HepG2 (cell line): Measurements from ENCODE around the gene RAP2A. TPM values are rescaled to one million over a fixed set of nuclear protein-coding genes. Genes with fewer than 3 reads are reported as not detected.

Experiments
- ATAC-seq: fragments of 200-7000 bp; cut with Tn5 transposase; 3 replicates; pipeline ENCODE4 v1.9.1; 2020; ENCODE audit warnings: mild to moderate bottlenecking, moderate library complexity
- BruUV-seq: library from RNA; stranded (reverse); fragments of 400-500 nt; replicated peaks from 2 replicates; lab custom pipeline; 2021; lab: Mats Ljungman, UMichigan
- CTCF ChIA-PET: fragments of 300-600 bp; formaldehyde crosslinking; extraction: SDS; loops from one replicate; lab custom pipeline; 2021; ENCODE audit warnings: low total read pairs, inconsistent platforms, low intra/inter-chr PET ratio; lab: Yijun Ruan, JAX
- POLR2A ChIA-PET: fragments of 350-600 bp; sonication (Branson Sonifier 250); formaldehyde crosslinking; loops from one replicate; lab custom pipeline; 2020; ENCODE audit warnings: antibody characterized with exemption, inconsistent platforms; lab: Yijun Ruan, JAX
- DNase-seq: peaks from one replicate; pipeline ENCODE4 v3.0.0-alpha.2; 2015; ENCODE audit warnings: low spot score
- FAIRE-seq: peaks from 3 replicates; lab custom pipeline; 2011; peaks lifted over from hg19 to GRCh38; lab: Jason Lieb, UNC
- H2AFZ ChIP-seq: one replicate; pipeline ENCODE4 v1.6.1; 2011; ENCODE audit warnings: low read length, inconsistent platforms
- H3K27ac ChIP-seq: fragments of 300-600 bp; 3 replicates; pipeline ENCODE4 v1.8.0; 2011; ENCODE audit warnings: mixed run types, mild to moderate bottlenecking, mixed read lengths, low read length, inconsistent platforms; ENCODE audit not compliant: insufficient read depth; ENCODE audit errors: extremely low read length
- H3K27me3 ChIP-seq, 2 experiments: fragments of 200-600 bp in 1 of 2; 2 replicates in 1 of 2; 3 replicates in 1 of 2; pipeline versions ENCODE4 v1.6.0 to v1.8.0; 2011; ENCODE audit warnings: low read length in 2 of 2, mild to moderate bottlenecking in 2 of 2, moderate library complexity in 2 of 2, inconsistent platforms in 1 of 2; ENCODE audit not compliant: insufficient read depth in 2 of 2, control insufficient read depth in 1 of 2
- H3K36me3 ChIP-seq, 2 experiments: fragments of 200-600 bp in 1 of 2; replicated peaks in 1 of 2; 2 replicates in 1 of 2; 3 replicates in 1 of 2; pipeline versions ENCODE4 v1.5.1 to v1.8.0; 2011; ENCODE audit warnings: low read length in 2 of 2, inconsistent platforms in 1 of 2; ENCODE audit not compliant: insufficient read depth in 2 of 2, control insufficient read depth in 1 of 2
- H3K4me1 ChIP-seq: 2 replicates; pipeline ENCODE4 v1.5.1; 2012; ENCODE audit warnings: low read length, inconsistent platforms; ENCODE audit not compliant: insufficient read depth
- H3K4me2 ChIP-seq: 2 replicates; pipeline ENCODE4 v1.6.0; 2011; ENCODE audit warnings: low read depth, low read length, inconsistent platforms
- H3K4me3 ChIP-seq, 3 experiments: fragments of 200-600 bp in 1 of 3; sonication (generic), shearing (Covaris generic) in 1 of 3; replicated peaks in 1 of 3; 2 replicates each; pipeline ENCODE4 v1.5.1; 2011 to 2016; ENCODE audit warnings: low read length in 3 of 3, inconsistent platforms in 2 of 3, low read depth in 2 of 3, mild to moderate bottlenecking in 2 of 3, control low read depth in 1 of 3, mixed read lengths in 1 of 3; ENCODE audit not compliant: insufficient read depth in 1 of 3
- H3K79me2 ChIP-seq: one replicate; pipeline ENCODE4 v1.6.1; 2011; ENCODE audit warnings: low read length, inconsistent platforms; ENCODE audit not compliant: insufficient read depth
- H3K9ac ChIP-seq: 2 replicates; pipeline ENCODE4 v1.6.0; 2011; ENCODE audit warnings: mild to moderate bottlenecking, low read depth, low read length, inconsistent platforms; ENCODE audit not compliant: insufficient read depth
- H3K9me3 ChIP-seq: 2 replicates; pipeline ENCODE4 v1.5.1; 2012; ENCODE audit warnings: mild to moderate bottlenecking, low read length
- H4K20me1 ChIP-seq: 2 replicates; pipeline ENCODE4 v1.6.0; 2011; ENCODE audit warnings: inconsistent platforms, mild to moderate bottlenecking, low read length, moderate library complexity; ENCODE audit not compliant: insufficient read depth
- DZIP1 ChIP-seq: sonication (generic); formaldehyde crosslinking; IDR thresholded peaks from 2 replicates; pipeline ENCODE4 v1.5.0; 2020; ENCODE audit warnings: mild to moderate bottlenecking, missing genetic modification reagents
- HOXA7 ChIP-seq: sonication (generic); formaldehyde crosslinking; IDR thresholded peaks from 2 replicates; pipeline ENCODE4 v1.8.1; 2022; ENCODE audit warnings: mild to moderate bottlenecking, missing genetic modification reagents, moderate library complexity
- HOXD1 ChIP-seq: sonication (generic); formaldehyde crosslinking; IDR thresholded peaks from 2 replicates; pipeline ENCODE4 v1.5.0; 2020; ENCODE audit warnings: missing genetic modification reagents
- KLF15 ChIP-seq: sonication (generic); formaldehyde crosslinking; IDR thresholded peaks from 2 replicates; pipeline ENCODE4 v1.8.1; 2023; ENCODE audit warnings: borderline replicate concordance, mild to moderate bottlenecking, inconsistent platforms, missing genetic modification reagents, mixed read lengths
- MAF1 ChIP-seq: sonication (generic); formaldehyde crosslinking; IDR thresholded peaks from 2 replicates; pipeline ENCODE4 v1.5.0; 2020; ENCODE audit warnings: missing genetic modification reagents, borderline replicate concordance
- NRL ChIP-seq: sonication (generic); formaldehyde crosslinking; IDR thresholded peaks from 2 replicates; pipeline ENCODE4 v1.5.0; 2020; ENCODE audit warnings: missing genetic modification reagents, mild to moderate bottlenecking, moderate library complexity, borderline replicate concordance
- PBX2 ChIP-seq: IDR thresholded peaks from 2 replicates; pipeline ENCODE4 v1.6.1; 2016; ENCODE audit warnings: control low read depth
- SIX4 ChIP-seq: sonication (generic); formaldehyde crosslinking; IDR thresholded peaks from 2 replicates; pipeline ENCODE4 v1.4.0; 2020; ENCODE audit warnings: missing genetic modification reagents
- TCF7L2 ChIP-seq: IDR thresholded peaks from 2 replicates; pipeline ENCODE4 v1.6.1; 2011; ENCODE audit warnings: mild to moderate bottlenecking, low read depth, low read length, moderate library complexity
- THAP9 ChIP-seq: sonication (generic); formaldehyde crosslinking; IDR thresholded peaks from 2 replicates; pipeline ENCODE4; 2020; ENCODE audit warnings: missing genetic modification reagents, mild to moderate bottlenecking, borderline replicate concordance
- ZNF296 ChIP-seq: sonication (generic); formaldehyde crosslinking; conservative IDR thresholded peaks from 2 replicates; pipeline ENCODE4 v1.5.0; 2020; ENCODE audit warnings: mild to moderate bottlenecking, missing genetic modification reagents
- ZNF431 ChIP-seq: sonication (generic); formaldehyde crosslinking; IDR thresholded peaks from 2 replicates; pipeline ENCODE4 v1.9.0; 2022; ENCODE audit warnings: missing genetic modification reagents, low read depth, mild to moderate bottlenecking, borderline replicate concordance
- ZNF496 ChIP-seq: sonication (generic); formaldehyde crosslinking; IDR thresholded peaks from 2 replicates; pipeline ENCODE4 v1.8.1; 2023; ENCODE audit warnings: mild to moderate bottlenecking, moderate library complexity, missing genetic modification reagents; ENCODE audit not compliant: insufficient replicate concordance
- ZNF740 ChIP-seq: sonication (generic); formaldehyde crosslinking; IDR thresholded peaks from 2 replicates; pipeline ENCODE4 v1.4.0; 2020; ENCODE audit warnings: missing genetic modification reagents
- ZNF780A ChIP-seq: sonication (generic); formaldehyde crosslinking; IDR thresholded peaks from 2 replicates; pipeline ENCODE4 v1.8.0; 2022; ENCODE audit warnings: mild to moderate bottlenecking, missing genetic modification reagents, moderate library complexity
- WGBS: methylation state at CpG from one replicate; pipeline ENCODE4 v1.1.6; 2017; ENCODE audit warnings: low lambda C conversion rate; 5-methylcytosine and 5-hydroxymethylcytosine counted together
- in situ Hi-C: cut with HindIII; loops from 2 replicates; pipeline ENCODE4 v1.10.0; 2017; ENCODE audit warnings: low pct_unique_long_range_greater_than_20kb; ENCODE audit not compliant: extremely low pct_ligation_motif_present
- intact Hi-C: fragments of 100-400 bp; cut with micrococcal nuclease; formaldehyde crosslinking; loops from one replicate; pipeline ENCODE4 v1.10.0; 2022; ENCODE audit not compliant: unreplicated experiment
- polyA plus RNA-seq, 8 experiments: library from polyadenylated mRNA; depleted of rRNA in 3 of 8; stranded (reverse) in 7 of 8; unstranded in 1 of 8; fragments of >200 nt; fragmentation: Illumina TruSeq in 4 of 8; extraction: Trizol in 4 of 8; gene quantifications; 2 replicates each; pipeline versions ENCODE4 v1.2.1 to v1.2.3, GENCODE V29; 2011 to 2016; ENCODE audit warnings: low read depth in 4 of 8, missing spikeins in 1 of 8, mixed read lengths in 1 of 8; ENCODE audit not compliant: insufficient read depth in 1 of 8
- total RNA-seq, 5 experiments: library from RNA; depleted of rRNA; stranded (reverse); fragments of >200 nt; fragmentation: Illumina TruSeq; extraction: Trizol; gene quantifications; 2 replicates each; pipeline ENCODE4 v1.2.3, GENCODE V29; 2016; ENCODE audit warnings: low read depth in 1 of 5

RAP2A gene
- total and polyA plus RNA-seq, 2 of the 13 experiments (the other 11 are each of a cell fraction or from before 2014, with no cell fraction given) = 9.9 to 23.1 TPM

GRCh38 chr13:97432917-97433726 is 847 bp upstream of the RAP2A start:
- TSS peak; percentile 70 for BruUV-seq
- intact Hi-C loops = loop anchor here (10.0 kb wide), 1 partner anchor 208 kb away; the partner anchor contains the start of gene MBNL2
- H4K20me1 ChIP-seq = no peaks in the 10 kb centered on the region
- 1% methylated on average over 26 of the region's 50 CpGs for WGBS
- CTCF ChIA-PET = no interaction called here
- peak overlapping the region; percentile 99 for H3K4me2 ChIP-seq
- FAIRE-seq (peak; percentile 95), ATAC-seq (peak; percentile 93), DNase-seq (peak; percentile 99)
- peak overlapping the region; percentile 77 to 86 (median 81) for H3K4me3 ChIP-seq
- peak overlapping the region; percentile 93 for H2AFZ ChIP-seq
- in situ Hi-C loops = loop anchor here (5.0 kb wide), 1 partner anchor 144 kb away; no protein-coding TSS in a partner anchor
- H3K79me2 ChIP-seq = peaks cover 32% of the 10 kb centered on the region
- H3K4me1 ChIP-seq = peaks cover 50% of the 10 kb centered on the region
- H3K27me3 ChIP-seq = no peaks in the 10 kb centered on the region
- POLR2A ChIA-PET = interaction anchor here (0.5 to 1.8 kb wide), 12 partner anchors 10 to 1380 kb away, joined by 3 to 6 read pairs (median 4); partner anchors contain the start of genes MBNL2 and UGGT2
- no peaks in the 10 kb centered on the region for H3K9me3 ChIP-seq
- H3K27ac ChIP-seq = peak overlapping the region; percentile 96
- H3K36me3 ChIP-seq = no peaks in the 10 kb centered on the region
- H3K9ac ChIP-seq = peak overlapping the region; percentile 90
- TF ChIP-seq TCF7L2 = no peak
- no peak for TF ChIP-seq ZNF780A (CRISPR knock-in tag)
- no peak for TF ChIP-seq DZIP1
- TF ChIP-seq ZNF431 (CRISPR knock-in tag) = peak; percentile 32; the same call in 1 of the 2 replicates
- no peak for TF ChIP-seq SIX4 (CRISPR knock-in tag)
- TF ChIP-seq ZNF296 = no peak
- peak; percentile 67; the same call in 1 of the 2 replicates for TF ChIP-seq THAP9 (CRISPR knock-in tag)
- TF ChIP-seq MAF1 (CRISPR knock-in tag) = no peak; the same call in 1 of the 2 replicates
- TF ChIP-seq PBX2 (CRISPR knock-in tag) = 0 out of 2 replicates have a peak, but pooled peaks have one; percentile 24
- TF ChIP-seq ZNF496 (CRISPR knock-in tag) = no peak
- TF ChIP-seq ZNF740 (CRISPR knock-in tag) = peak; percentile 68; the same call in 1 of the 2 replicates
- no peak for TF ChIP-seq KLF15 (CRISPR knock-in tag)
- 0 out of 2 replicates have a peak, but pooled peaks have one; percentile 5 for TF ChIP-seq NRL (CRISPR knock-in tag)
- TF ChIP-seq HOXA7 (CRISPR knock-in tag) = no peak
- no peak for TF ChIP-seq HOXD1 (CRISPR knock-in tag)
